ENCODE results near the gene STUB1. TPM values are rescaled to one million over a fixed set of nuclear protein-coding genes. Genes with fewer than 3 reads are reported as not detected.

STUB1 gene
- total RNA-seq, 4 donors from 2014 or later, result 107 to 244 (median 140) TPM

GRCh38 chr16:718922-719321 is 38.7 kb downstream of the STUB1 start:
- no peak for TF ChIP-seq CTCF (IDR thresholded peaks at IDR 0.05; ENCODE audit: low read depth)

- TF ChIP-seq CTCF (IDR thresholded peaks at IDR 0.05; ENCODE audit: low read depth), result no peak
Observed at GRCh38 chr16:719815-720446, 39.7 kb downstream of the STUB1 start.

GRCh38 chr16:720447-720989 is 40.3 kb downstream of the STUB1 start:
- no peak for TF ChIP-seq CTCF (IDR thresholded peaks at IDR 0.05; ENCODE audit: low read depth)

- no peak for TF ChIP-seq CTCF (IDR thresholded peaks at IDR 0.05; ENCODE audit: low read depth)
Observed at GRCh38 chr16:720990-721764, 41.0 kb downstream of the STUB1 start, which contains the start of gene ANTKMT. ANTKMT (plus strand) TSS chr16:721146; CDS start chr16:721275, 129 bp downstream.

GRCh38 chr16:721765-722540 is 41.7 kb downstream of the STUB1 start:
- no peak for TF ChIP-seq CTCF (IDR thresholded peaks at IDR 0.05; ENCODE audit: low read depth)

- no peak for TF ChIP-seq CTCF (IDR thresholded peaks at IDR 0.05; ENCODE audit: low read depth)
Observed at GRCh38 chr16:722835-723633, 42.8 kb downstream of the STUB1 start.

Data from subcutaneous adipose tissue (tissue), 4 donors.